Measurements from ENCODE around the gene TYMP. TPM values are rescaled to one million over a fixed set of nuclear protein-coding genes. Genes with fewer than 3 reads are reported as not detected.
A peak's percentile ranks its signal among the peaks of the same experiment; 100 is the strongest.

TYMP gene
- total RNA-seq, 2 experiments from 2014 or later = 9.9 to 10.0 TPM

- DNase-seq = no peak
- H3K27me3 ChIP-seq (ENCODE audit: control insufficient read depth in 1 of 2, insufficient read depth in 2 of 2, low read length in 2 of 2) = no peaks in the 10 kb centered on the region
- no peak for ATAC-seq (ENCODE audit: poor library complexity)
- ChIA-PET POLR2A (interaction anchor here (1.4 kb wide), 1 partner anchor 28 kb away, joined by 4 read pairs; the partner anchor contains the start of gene SCO2), CTCF (interaction anchor here (0.6 kb wide), 1 partner anchor 109 kb away, joined by 3 read pairs; no protein-coding TSS in a partner anchor)
- no peaks in the 10 kb centered on the region for H3K9me3 ChIP-seq (ENCODE audit: control insufficient read depth in 1 of 2, insufficient read depth in 1 of 2, low read length in 2 of 2)
- no peak overlapping the region for H3K4me3 Mint-ChIP-seq
- no peaks in the 10 kb centered on the region for H3K36me3 ChIP-seq (ENCODE audit: insufficient read depth, low read length)
- no peak for TF ChIP-seq CTCF (IDR thresholded peaks at IDR 0.05)
- H3K9me3 Mint-ChIP-seq = no peaks in the 10 kb centered on the region
- intact Hi-C loops (cut with DNase I, micrococcal nuclease) = no loop called here
- H3K27me3 Mint-ChIP-seq = no peaks in the 10 kb centered on the region
- H3K36me3 Mint-ChIP-seq (ENCODE audit: low read depth) = no peaks in the 10 kb centered on the region
- H3K4me1 Mint-ChIP-seq (ENCODE audit: low read depth) = peaks cover 18% of the 10 kb centered on the region
- no peak overlapping the region for H3K27ac ChIP-seq (ENCODE audit: low read depth in 1 of 2, low read length in 2 of 2)
- no peak overlapping the region for H3K27ac Mint-ChIP-seq
- H3K4me1 ChIP-seq (ENCODE audit: insufficient read depth, low read length) = peaks cover 23% of the 10 kb centered on the region
- no peak overlapping the region for H3K4me3 ChIP-seq (ENCODE audit: low read length)
Measured at GRCh38 chr22:50553310-50553709, 23.5 kb upstream of the TYMP start.

GRCh38 chr22:50551160-50551752, 21.4 kb upstream of the TYMP start:
- peaks cover 18% of the 10 kb centered on the region for H3K4me1 Mint-ChIP-seq (ENCODE audit: low read depth)
- Histone ChIP-seq H3K4me1 (ENCODE audit: insufficient read depth, low read length) (peaks cover 34% of the 10 kb centered on the region), H3K9me3 (ENCODE audit: control insufficient read depth in 1 of 2, insufficient read depth in 1 of 2, low read length in 2 of 2) (no peaks in the 10 kb centered on the region), H3K27ac (ENCODE audit: low read depth in 1 of 2, low read length in 2 of 2) (no peak overlapping the region), H3K4me3 (ENCODE audit: low read length) (no peak overlapping the region), H3K27me3 (ENCODE audit: control insufficient read depth in 1 of 2, insufficient read depth in 2 of 2, low read length in 2 of 2) (no peaks in the 10 kb centered on the region), H3K36me3 (ENCODE audit: insufficient read depth, low read length) (no peaks in the 10 kb centered on the region)
- H3K9me3 Mint-ChIP-seq = no peaks in the 10 kb centered on the region
- no peaks in the 10 kb centered on the region for H3K27me3 Mint-ChIP-seq
- H3K36me3 Mint-ChIP-seq (ENCODE audit: low read depth) = no peaks in the 10 kb centered on the region
- peak overlapping the region; percentile 65 for H3K4me3 Mint-ChIP-seq
- intact Hi-C loops (cut with DNase I, micrococcal nuclease) = no loop called here
- no peak for DNase-seq
- CTCF ChIA-PET = interaction anchor here (2.1 to 3.6 kb wide), 2 partner anchors 12 to 26 kb away, joined by 8 to 11 read pairs; partner anchors contain the start of genes SCO2 and SYCE3
- peak overlapping the region; percentile 77 for H3K27ac Mint-ChIP-seq
- POLR2A ChIA-PET = interaction anchor here (0.7 to 5.0 kb wide), 6 partner anchors 12 to 70 kb away, joined by 3 to 87 read pairs (median 4); partner anchors contain the start of gene SCO2
- no peak for TF ChIP-seq CTCF (IDR thresholded peaks at IDR 0.05)
- no peak for ATAC-seq (ENCODE audit: poor library complexity)

GRCh38 chr22:50550395-50550794, 20.6 kb upstream of the TYMP start:
- DNase-seq (no peak), ATAC-seq (ENCODE audit: poor library complexity) (no peak)
- CTCF ChIA-PET = interaction anchor here (2.1 to 3.6 kb wide), 2 partner anchors 12 to 25 kb away, joined by 8 to 11 read pairs; partner anchors contain the start of genes SCO2 and SYCE3
- H3K9me3 Mint-ChIP-seq = no peaks in the 10 kb centered on the region
- POLR2A ChIA-PET = interaction anchor here (0.9 to 5.0 kb wide), 4 partner anchors 11 to 71 kb away, joined by 3 to 87 read pairs (median 9); partner anchors contain the start of gene SCO2
- H3K27ac Mint-ChIP-seq = peak overlapping the region; percentile 77
- H3K27me3 ChIP-seq (ENCODE audit: control insufficient read depth in 1 of 2, insufficient read depth in 2 of 2, low read length in 2 of 2) = no peaks in the 10 kb centered on the region
- H3K4me3 ChIP-seq (ENCODE audit: low read length) = no peak overlapping the region
- no peaks in the 10 kb centered on the region for H3K27me3 Mint-ChIP-seq
- H3K4me1 Mint-ChIP-seq (ENCODE audit: low read depth) = peaks cover 26% of the 10 kb centered on the region
- no peak overlapping the region for H3K27ac ChIP-seq (ENCODE audit: low read depth in 1 of 2, low read length in 2 of 2)
- TF ChIP-seq CTCF (IDR thresholded peaks at IDR 0.05) = no peak
- intact Hi-C loops (cut with DNase I, micrococcal nuclease) = no loop called here
- no peaks in the 10 kb centered on the region for H3K36me3 ChIP-seq (ENCODE audit: insufficient read depth, low read length)
- no peaks in the 10 kb centered on the region for H3K36me3 Mint-ChIP-seq (ENCODE audit: low read depth)
- H3K4me3 Mint-ChIP-seq = peak overlapping the region; percentile 87
- H3K4me1 ChIP-seq (ENCODE audit: insufficient read depth, low read length) = peaks cover 43% of the 10 kb centered on the region
- H3K9me3 ChIP-seq (ENCODE audit: control insufficient read depth in 1 of 2, insufficient read depth in 1 of 2, low read length in 2 of 2) = no peaks in the 10 kb centered on the region

Data from CD4-positive, alpha-beta T cell (primary cell).